Measurements from ENCODE around the gene GCG. TPM values are rescaled to one million over a fixed set of nuclear protein-coding genes. Genes with fewer than 3 reads are reported as not detected.
A peak's percentile ranks its signal among the peaks of the same experiment; 100 is the strongest.

Gene GCG
- total and polyA plus RNA-seq, 4 donors, result not detected

DNA sequence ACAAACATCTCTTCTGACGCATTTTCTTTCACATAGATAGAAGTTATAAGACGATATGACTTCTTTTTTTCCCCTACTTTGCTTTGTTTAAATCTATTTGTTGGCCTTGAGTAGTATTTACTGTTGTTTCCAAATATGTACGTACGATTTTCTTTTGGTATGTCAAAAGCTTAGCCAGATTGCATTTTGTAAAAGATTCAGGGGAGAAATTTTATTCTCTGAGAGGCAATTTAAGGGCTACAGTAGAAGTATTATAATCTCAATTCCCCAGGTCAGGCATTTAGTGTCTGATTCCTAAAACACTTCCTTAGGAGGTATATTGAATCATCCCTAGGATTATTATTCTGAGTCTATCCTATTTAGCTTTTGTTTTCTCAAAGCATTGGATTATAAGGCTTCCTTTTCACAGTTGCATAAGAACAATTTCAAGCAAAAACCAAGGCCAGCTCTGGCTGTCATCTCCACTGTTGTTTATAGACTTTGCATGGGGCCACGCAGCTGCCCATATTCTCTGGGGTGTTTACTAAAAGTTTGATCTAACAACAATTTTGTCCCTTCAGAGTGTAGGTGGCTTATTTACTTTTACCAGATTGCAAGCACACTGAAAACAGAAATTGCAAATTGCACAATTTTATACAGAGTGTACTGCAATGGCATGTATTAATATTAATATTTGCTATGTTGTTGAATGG, 33.6 kb upstream of the GCG start:
- Histone ChIP-seq H3K4me3 (ENCODE audit: low read depth in 1 of 3, low read length in 3 of 3) (no peak overlapping the region), H3K4me1 (ENCODE audit: control insufficient read depth in 4 of 4, insufficient read depth in 4 of 4, low read length in 3 of 4) (peaks cover 0 to 14% (median under 1%) of the 10 kb centered on the region in 4 donors), H3K36me3 (ENCODE audit: control insufficient read depth in 4 of 4, insufficient read depth in 3 of 4, low read depth in 1 of 4, low read length in 3 of 4) (no peaks in the 10 kb centered on the region), H3K9me3 (ENCODE audit: control insufficient read depth in 4 of 4, low read length in 3 of 4) (no peaks in the 10 kb centered on the region), H3K27me3 (ENCODE audit: control insufficient read depth in 4 of 4, insufficient read depth in 4 of 4, low read length in 3 of 4) (no peaks in the 10 kb centered on the region), H3K27ac (ENCODE audit: low read depth in 1 of 2, low read length in 2 of 2) (no peak overlapping the region), H3K9ac (ENCODE audit: low read depth in 1 of 2, low read length in 2 of 2) (no peak overlapping the region)
- no peak for DNase-seq (ENCODE audit: low spot score)
- 63% methylated on average over 5 of the region's 5 CpGs for WGBS
- TF ChIP-seq EGR1 (IDR thresholded peaks at IDR 0.05; ENCODE audit: low read depth in 2 of 2) (no peak), HNF4G (IDR thresholded peaks at IDR 0.05) (no peak), RXRA (IDR thresholded peaks at IDR 0.05) (no peak), FOXA1 (IDR thresholded peaks at IDR 0.05) (no peak), TAF1 (conservative IDR thresholded peaks at IDR 0.05) (no peak), JUND (IDR thresholded peaks at IDR 0.05) (no peak), GABPA (IDR thresholded peaks at IDR 0.05 in 1 of 2, conservative IDR thresholded peaks at IDR 0.05 in 1 of 2) (no peak), YY1 (IDR thresholded peaks at IDR 0.05) (no peak), NR2F2 (IDR thresholded peaks at IDR 0.05) (no peak), RAD21 (IDR thresholded peaks at IDR 0.05) (no peak), HNF4A (conservative IDR thresholded peaks at IDR 0.05) (no peak), FOXA2 (IDR thresholded peaks at IDR 0.05) (no peak)
- TF ChIP-seq, protein P1, sequence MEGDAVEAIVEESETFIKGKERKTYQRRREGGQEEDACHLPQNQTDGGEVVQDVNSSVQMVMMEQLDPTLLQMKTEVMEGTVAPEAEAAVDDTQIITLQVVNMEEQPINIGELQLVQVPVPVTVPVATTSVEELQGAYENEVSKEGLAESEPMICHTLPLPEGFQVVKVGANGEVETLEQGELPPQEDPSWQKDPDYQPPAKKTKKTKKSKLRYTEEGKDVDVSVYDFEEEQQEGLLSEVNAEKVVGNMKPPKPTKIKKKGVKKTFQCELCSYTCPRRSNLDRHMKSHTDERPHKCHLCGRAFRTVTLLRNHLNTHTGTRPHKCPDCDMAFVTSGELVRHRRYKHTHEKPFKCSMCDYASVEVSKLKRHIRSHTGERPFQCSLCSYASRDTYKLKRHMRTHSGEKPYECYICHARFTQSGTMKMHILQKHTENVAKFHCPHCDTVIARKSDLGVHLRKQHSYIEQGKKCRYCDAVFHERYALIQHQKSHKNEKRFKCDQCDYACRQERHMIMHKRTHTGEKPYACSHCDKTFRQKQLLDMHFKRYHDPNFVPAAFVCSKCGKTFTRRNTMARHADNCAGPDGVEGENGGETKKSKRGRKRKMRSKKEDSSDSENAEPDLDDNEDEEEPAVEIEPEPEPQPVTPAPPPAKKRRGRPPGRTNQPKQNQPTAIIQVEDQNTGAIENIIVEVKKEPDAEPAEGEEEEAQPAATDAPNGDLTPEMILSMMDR (IDR thresholded peaks at IDR 0.05; ENCODE audit: low read depth, low read length, missing input control), result no peak
- TF ChIP-seq, protein P2, sequence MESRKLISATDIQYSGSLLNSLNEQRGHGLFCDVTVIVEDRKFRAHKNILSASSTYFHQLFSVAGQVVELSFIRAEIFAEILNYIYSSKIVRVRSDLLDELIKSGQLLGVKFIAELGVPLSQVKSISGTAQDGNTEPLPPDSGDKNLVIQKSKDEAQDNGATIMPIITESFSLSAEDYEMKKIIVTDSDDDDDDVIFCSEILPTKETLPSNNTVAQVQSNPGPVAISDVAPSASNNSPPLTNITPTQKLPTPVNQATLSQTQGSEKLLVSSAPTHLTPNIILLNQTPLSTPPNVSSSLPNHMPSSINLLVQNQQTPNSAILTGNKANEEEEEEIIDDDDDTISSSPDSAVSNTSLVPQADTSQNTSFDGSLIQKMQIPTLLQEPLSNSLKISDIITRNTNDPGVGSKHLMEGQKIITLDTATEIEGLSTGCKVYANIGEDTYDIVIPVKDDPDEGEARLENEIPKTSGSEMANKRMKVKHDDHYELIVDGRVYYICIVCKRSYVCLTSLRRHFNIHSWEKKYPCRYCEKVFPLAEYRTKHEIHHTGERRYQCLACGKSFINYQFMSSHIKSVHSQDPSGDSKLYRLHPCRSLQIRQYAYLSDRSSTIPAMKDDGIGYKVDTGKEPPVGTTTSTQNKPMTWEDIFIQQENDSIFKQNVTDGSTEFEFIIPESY (IDR thresholded peaks at IDR 0.05), result no peak
- TF ChIP-seq, protein P3, sequence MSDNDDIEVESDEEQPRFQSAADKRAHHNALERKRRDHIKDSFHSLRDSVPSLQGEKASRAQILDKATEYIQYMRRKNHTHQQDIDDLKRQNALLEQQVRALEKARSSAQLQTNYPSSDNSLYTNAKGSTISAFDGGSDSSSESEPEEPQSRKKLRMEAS (IDR thresholded peaks at IDR 0.05), result no peak
- TF ChIP-seq, protein P4, sequence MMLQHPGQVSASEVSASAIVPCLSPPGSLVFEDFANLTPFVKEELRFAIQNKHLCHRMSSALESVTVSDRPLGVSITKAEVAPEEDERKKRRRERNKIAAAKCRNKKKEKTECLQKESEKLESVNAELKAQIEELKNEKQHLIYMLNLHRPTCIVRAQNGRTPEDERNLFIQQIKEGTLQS (IDR thresholded peaks at IDR 0.05), result no peak

DNA sequence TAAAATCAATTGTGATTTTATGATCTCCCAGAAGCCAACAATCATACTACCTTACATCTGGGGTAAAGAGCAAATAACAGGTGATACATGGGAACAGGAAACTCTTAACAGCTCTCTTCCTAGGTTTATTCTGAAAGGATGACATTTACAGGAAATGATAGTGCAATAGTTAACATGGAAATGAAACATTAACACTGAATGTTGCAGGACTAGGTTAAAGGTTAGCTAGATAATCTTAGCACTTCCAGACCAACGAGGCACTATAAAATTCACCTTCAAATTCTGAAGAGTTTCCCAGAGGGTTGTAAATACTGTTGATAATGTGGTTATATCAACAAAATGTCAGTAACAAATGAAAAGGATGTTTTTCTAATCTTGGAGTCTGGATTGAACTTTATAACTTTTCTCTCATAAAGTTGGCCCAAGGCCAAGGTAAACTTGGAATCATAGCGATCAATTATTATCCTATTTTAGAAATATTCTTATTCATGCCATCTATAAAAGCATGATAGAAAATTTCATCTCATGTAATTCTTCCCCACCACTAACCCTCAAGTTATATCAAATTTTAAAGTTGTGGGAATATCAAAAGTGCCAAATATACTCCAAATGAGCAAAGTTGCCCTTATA, 32.9 kb upstream of the GCG start:
- H3K27ac ChIP-seq (ENCODE audit: low read depth in 1 of 2, low read length in 2 of 2), result no peak overlapping the region
- H3K4me3 ChIP-seq (ENCODE audit: low read depth in 1 of 3, low read length in 3 of 3), result no peak overlapping the region
- H3K9ac ChIP-seq (ENCODE audit: low read depth in 1 of 2, low read length in 2 of 2), result no peak overlapping the region
- no peaks in the 10 kb centered on the region for H3K9me3 ChIP-seq (ENCODE audit: control insufficient read depth in 4 of 4, low read length in 3 of 4)
- no peaks in the 10 kb centered on the region for H3K27me3 ChIP-seq (ENCODE audit: control insufficient read depth in 4 of 4, insufficient read depth in 4 of 4, low read length in 3 of 4)
- WGBS, result 20% methylated on average over 2 of the region's 2 CpGs
- TF ChIP-seq GABPA (IDR thresholded peaks at IDR 0.05 in 1 of 2, conservative IDR thresholded peaks at IDR 0.05 in 1 of 2) (peak in 1 of 2 donors; percentile 48), TAF1 (conservative IDR thresholded peaks at IDR 0.05) (no peak), NR2F2 (IDR thresholded peaks at IDR 0.05) (no peak), EGR1 (IDR thresholded peaks at IDR 0.05; ENCODE audit: low read depth in 2 of 2) (peak in 1 of 2 donors; percentile 30), JUND (IDR thresholded peaks at IDR 0.05) (peak in 1 of 2 donors; percentile 14), FOXA1 (IDR thresholded peaks at IDR 0.05) (no peak), HNF4A (conservative IDR thresholded peaks at IDR 0.05) (peak; percentile 26 to 31), SP1 (IDR thresholded peaks at IDR 0.05) (peak; percentile 77), RXRA (IDR thresholded peaks at IDR 0.05) (peak; percentile 62 to 64)
- TF ChIP-seq, protein P5, sequence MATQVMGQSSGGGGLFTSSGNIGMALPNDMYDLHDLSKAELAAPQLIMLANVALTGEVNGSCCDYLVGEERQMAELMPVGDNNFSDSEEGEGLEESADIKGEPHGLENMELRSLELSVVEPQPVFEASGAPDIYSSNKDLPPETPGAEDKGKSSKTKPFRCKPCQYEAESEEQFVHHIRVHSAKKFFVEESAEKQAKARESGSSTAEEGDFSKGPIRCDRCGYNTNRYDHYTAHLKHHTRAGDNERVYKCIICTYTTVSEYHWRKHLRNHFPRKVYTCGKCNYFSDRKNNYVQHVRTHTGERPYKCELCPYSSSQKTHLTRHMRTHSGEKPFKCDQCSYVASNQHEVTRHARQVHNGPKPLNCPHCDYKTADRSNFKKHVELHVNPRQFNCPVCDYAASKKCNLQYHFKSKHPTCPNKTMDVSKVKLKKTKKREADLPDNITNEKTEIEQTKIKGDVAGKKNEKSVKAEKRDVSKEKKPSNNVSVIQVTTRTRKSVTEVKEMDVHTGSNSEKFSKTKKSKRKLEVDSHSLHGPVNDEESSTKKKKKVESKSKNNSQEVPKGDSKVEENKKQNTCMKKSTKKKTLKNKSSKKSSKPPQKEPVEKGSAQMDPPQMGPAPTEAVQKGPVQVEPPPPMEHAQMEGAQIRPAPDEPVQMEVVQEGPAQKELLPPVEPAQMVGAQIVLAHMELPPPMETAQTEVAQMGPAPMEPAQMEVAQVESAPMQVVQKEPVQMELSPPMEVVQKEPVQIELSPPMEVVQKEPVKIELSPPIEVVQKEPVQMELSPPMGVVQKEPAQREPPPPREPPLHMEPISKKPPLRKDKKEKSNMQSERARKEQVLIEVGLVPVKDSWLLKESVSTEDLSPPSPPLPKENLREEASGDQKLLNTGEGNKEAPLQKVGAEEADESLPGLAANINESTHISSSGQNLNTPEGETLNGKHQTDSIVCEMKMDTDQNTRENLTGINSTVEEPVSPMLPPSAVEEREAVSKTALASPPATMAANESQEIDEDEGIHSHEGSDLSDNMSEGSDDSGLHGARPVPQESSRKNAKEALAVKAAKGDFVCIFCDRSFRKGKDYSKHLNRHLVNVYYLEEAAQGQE (IDR thresholded peaks at IDR 0.05), result no peak
- H3K4me1 ChIP-seq (ENCODE audit: control insufficient read depth in 4 of 4, insufficient read depth in 4 of 4, low read length in 3 of 4), result peaks cover 0 to 14% (median under 1%) of the 10 kb centered on the region in 4 donors
- H3K36me3 ChIP-seq (ENCODE audit: control insufficient read depth in 4 of 4, insufficient read depth in 3 of 4, low read depth in 1 of 4, low read length in 3 of 4), result no peaks in the 10 kb centered on the region
- DNase-seq (ENCODE audit: low spot score), result no peak
